Left ventricle myocardium superior (tissue), 1 donor: ENCODE results near the gene ZNF354B. TPM values are rescaled to one million over a fixed set of nuclear protein-coding genes. Genes with fewer than 3 reads are reported as not detected.
"Not testable (repeated sequence)": the region's sequence is repeated elsewhere in the genome, so short reads cannot be mapped to it uniquely, and the experiment has no call there.

Experiments used
- ATAC-seq: fragments of 200-7000 bp; cut with Tn5 transposase; one replicate; pipeline ENCODE4 v1.9.1; 2020; ENCODE audit warnings: mild to moderate bottlenecking, moderate library complexity
- DNase-seq: peaks from one replicate; pipeline ENCODE4 v3.0.0-alpha.2; 2020
- intact Hi-C: fragments of 100-400 bp; cut with micrococcal nuclease; formaldehyde crosslinking; loops from one replicate; pipeline ENCODE4 v1.11.0; 2022
- total RNA-seq: library from RNA; stranded (reverse); fragmentation: NEBNext Ultra II Directional; extraction: Animal tissue kit (Norgen Biotek cat#: 25700); gene quantifications from one replicate; pipeline ENCODE4 v1.2.1, GENCODE V29; 2021
- donor health status: DM: no; HTN: yes; CAD: no; lungs with severe emphysema.

ZNF354B gene
- total RNA-seq, 1 donor from 2014 or later: 8.6 TPM

- ATAC-seq (no peak), DNase-seq (no peak)
- intact Hi-C loops: no loop called here
Observed at GRCh38 chr5:178870411-178870810, 10.7 kb downstream of the ZNF354B start.

- intact Hi-C loops: no loop called here
- DNase-seq (no peak), ATAC-seq (no peak)
Observed at GRCh38 chr5:178872302-178872701, 12.5 kb downstream of the ZNF354B start.

GRCh38 chr5:178883115-178883694 lies 23.5 kb downstream of the ZNF354B start:
- DNase-seq, ATAC-seq, intact Hi-C loops: not testable (repeated sequence)

- ATAC-seq (no peak), DNase-seq (no peak)
- intact Hi-C loops: no loop called here
Observed at GRCh38 chr5:178883815-178884430, 24.2 kb downstream of the ZNF354B start.

- intact Hi-C loops: no loop called here
- DNase-seq (peak; percentile 83), ATAC-seq (peak; percentile 99)
Observed at GRCh38 chr5:178895615-178896571, 36.1 kb downstream of the ZNF354B start, which contains the start of gene ZFP2. TSS of gene ZFP2 (plus strand) at chr5:178895913. CDS start at chr5:178931314, 35,401 bp downstream.

- DNase-seq: no peak
- ATAC-seq: no peak
- intact Hi-C loops: no loop called here
Observed at GRCh38 chr5:178899289-178899688, 39.5 kb downstream of the ZNF354B start.

GRCh38 chr5:178902849-178903248 lies 43.1 kb downstream of the ZNF354B start:
- no peak for DNase-seq
- no peak for ATAC-seq
- intact Hi-C loops: no loop called here

GRCh38 chr5:178931846-178932760 lies 72.3 kb downstream of the ZNF354B start:
- no peak for DNase-seq
- ATAC-seq: no peak
- intact Hi-C loops: no loop called here

Other genes with a start within 250 kb of the ZNF354B start
- 23.5 TPM for gene CLK4, start 232.9 kb upstream of the ZNF354B start, total RNA-seq
- 7.6 TPM for gene ZNF354A, start 129.3 kb upstream of the ZNF354B start, total RNA-seq
- gene ZFP2, start 36.0 kb downstream of the ZNF354B start, total RNA-seq: 0.67 TPM
- gene ZNF454, start 81.2 kb downstream of the ZNF354B start, total RNA-seq: 2.3 TPM
- not detected for gene GRM6, start 135.4 kb downstream of the ZNF354B start, total RNA-seq
- 4.6 TPM for gene ZNF879, start 163.9 kb downstream of the ZNF354B start, total RNA-seq
- 5.4 TPM for gene ZNF354C, start 200.4 kb downstream of the ZNF354B start, total RNA-seq